Lower leg skin (tissue), 4 donors: ENCODE results near the gene FLAD1. TPM values are rescaled to one million over a fixed set of nuclear protein-coding genes. Genes with fewer than 3 reads are reported as not detected.
A peak's percentile ranks its signal among the peaks of the same experiment; 100 is the strongest.

Experiments
- DNase-seq, 2 donors: peaks; one replicate each; pipeline ENCODE4 v3.0.0-alpha.2; 2019; ENCODE audit warnings: low spot score in 2 of 2
- H3K4me3 ChIP-seq: fragments of 200-600 bp; sonication (generic); 2 replicates; pipeline ENCODE4 v1.5.1; 2017; ENCODE audit warnings: mild to moderate bottlenecking, low read depth; ENCODE audit not compliant: poor library complexity, severe bottlenecking
- POLR2A ChIP-seq, 2 donors: fragments of 450-650 bp; IDR thresholded peaks; one replicate each; pipeline ENCODE4 v1.6.1; 2016 to 2017; ENCODE audit warnings: antibody characterized with exemption in 2 of 2, mild to moderate bottlenecking in 1 of 2, moderate library complexity in 1 of 2
- WGBS, 2 donors: methylation state at CpG; one replicate each; pipeline ENCODE4 v1.1.5; 2018; 5-methylcytosine and 5-hydroxymethylcytosine counted together
- intact Hi-C: fragments of 100-400 bp; cut with DNase I; formaldehyde crosslinking; loops from one replicate; pipeline ENCODE4 v1.15.0; 2023; ENCODE audit warnings: low total_unique reads
- microRNA-seq, 2 donors: library from miRNA; unstranded; fragments of <30 nt; microRNA quantifications; one replicate each; pipeline ENCODE4, GENCODE V29; 2016; ENCODE audit warnings: borderline replicate concordance in 2 of 2, borderline number of aligned reads in 1 of 2
- total RNA-seq, 4 donors: library from RNA; depleted of rRNA; stranded (reverse); fragments of >200 nt; gene quantifications; one replicate each; pipeline ENCODE4 v1.1.0, GENCODE V29; 2016
- TF ChIP-seq, protein P1 (sequence below), 3 donors: fragments of 450-650 bp; IDR thresholded peaks; one replicate each; pipeline ENCODE4 v1.5.1; 2016; ENCODE audit warnings: antibody characterized with exemption in 3 of 3, mild to moderate bottlenecking in 3 of 3, moderate library complexity in 2 of 3

FLAD1 gene
- total RNA-seq, 4 donors from 2014 or later: 38.7 to 45.3 (median 41.6) TPM

DNA sequence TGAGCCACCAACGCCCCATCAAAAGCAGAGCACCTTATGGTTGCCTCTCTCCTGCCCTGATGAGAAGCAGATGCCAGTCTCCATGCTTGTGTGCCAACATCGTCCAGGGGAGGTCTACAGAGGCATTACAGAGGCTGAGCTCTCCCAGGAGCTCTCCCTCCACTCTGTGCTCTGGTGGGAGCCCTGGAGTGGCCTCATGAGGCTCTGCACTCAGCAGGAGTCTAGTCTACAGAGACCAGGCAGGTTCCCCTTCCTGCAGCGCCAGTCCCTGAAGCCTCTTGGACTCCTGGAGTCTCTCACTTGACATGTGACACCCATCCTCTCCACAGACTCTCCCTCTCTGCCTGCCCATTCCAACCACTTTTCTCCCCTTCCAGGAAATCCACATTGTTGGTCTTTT, 53.9 kb downstream of the FLAD1 start:
- no peak for DNase-seq
- intact Hi-C loops: no loop called here
- 76 to 86% methylated on average over 3 of the region's 3 CpGs for WGBS, 2 donors
- TF ChIP-seq, protein P1, sequence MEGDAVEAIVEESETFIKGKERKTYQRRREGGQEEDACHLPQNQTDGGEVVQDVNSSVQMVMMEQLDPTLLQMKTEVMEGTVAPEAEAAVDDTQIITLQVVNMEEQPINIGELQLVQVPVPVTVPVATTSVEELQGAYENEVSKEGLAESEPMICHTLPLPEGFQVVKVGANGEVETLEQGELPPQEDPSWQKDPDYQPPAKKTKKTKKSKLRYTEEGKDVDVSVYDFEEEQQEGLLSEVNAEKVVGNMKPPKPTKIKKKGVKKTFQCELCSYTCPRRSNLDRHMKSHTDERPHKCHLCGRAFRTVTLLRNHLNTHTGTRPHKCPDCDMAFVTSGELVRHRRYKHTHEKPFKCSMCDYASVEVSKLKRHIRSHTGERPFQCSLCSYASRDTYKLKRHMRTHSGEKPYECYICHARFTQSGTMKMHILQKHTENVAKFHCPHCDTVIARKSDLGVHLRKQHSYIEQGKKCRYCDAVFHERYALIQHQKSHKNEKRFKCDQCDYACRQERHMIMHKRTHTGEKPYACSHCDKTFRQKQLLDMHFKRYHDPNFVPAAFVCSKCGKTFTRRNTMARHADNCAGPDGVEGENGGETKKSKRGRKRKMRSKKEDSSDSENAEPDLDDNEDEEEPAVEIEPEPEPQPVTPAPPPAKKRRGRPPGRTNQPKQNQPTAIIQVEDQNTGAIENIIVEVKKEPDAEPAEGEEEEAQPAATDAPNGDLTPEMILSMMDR (IDR thresholded peaks at IDR 0.05): no peak
- TF ChIP-seq POLR2A (IDR thresholded peaks at IDR 0.05): no peak
- no peak overlapping the region for H3K4me3 ChIP-seq

- H3K4me3 ChIP-seq: no peak overlapping the region
- no peak for DNase-seq
- intact Hi-C loops: no loop called here
- 55 to 57% methylated on average over 6 of the region's 6 CpGs for WGBS, 2 donors
- no peak for TF ChIP-seq POLR2A (IDR thresholded peaks at IDR 0.05)
- TF ChIP-seq, protein P1 (IDR thresholded peaks at IDR 0.05): no peak
Measured at GRCh38 chr1:155037851-155038441, 54.8 kb downstream of the FLAD1 start.

- intact Hi-C loops: no loop called here
- no peak overlapping the region for H3K4me3 ChIP-seq
- TF ChIP-seq POLR2A (IDR thresholded peaks at IDR 0.05): no peak
- TF ChIP-seq, protein P1 (IDR thresholded peaks at IDR 0.05): no peak
- WGBS, 2 donors: 30 to 31% methylated on average over 8 of the region's 8 CpGs
- DNase-seq: peak in 1 of 2 donors; percentile 76
Measured at GRCh38 chr1:155038602-155039307, 55.6 kb downstream of the FLAD1 start.

DNA sequence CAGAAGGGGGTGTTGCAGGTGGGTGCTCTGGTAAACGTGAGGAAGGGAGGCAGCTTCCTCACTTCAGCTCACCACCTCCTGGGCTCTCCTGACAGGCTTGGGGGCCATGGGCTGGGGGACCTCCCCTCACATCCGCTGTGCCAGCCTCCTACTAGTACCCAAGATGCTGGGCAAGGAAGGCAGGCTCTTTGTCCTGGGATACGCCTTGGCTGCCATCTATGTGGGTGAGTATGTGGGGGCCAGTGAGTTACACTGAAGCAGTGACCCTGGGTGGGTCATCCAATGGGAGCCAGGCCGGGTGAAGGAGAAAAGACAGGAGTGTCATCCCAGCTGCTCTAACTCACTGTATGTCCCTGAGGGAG, 56.1 kb downstream of the FLAD1 start:
- no peak for TF ChIP-seq POLR2A (IDR thresholded peaks at IDR 0.05)
- TF ChIP-seq, protein P1 (IDR thresholded peaks at IDR 0.05): no peak
- H3K4me3 ChIP-seq: no peak overlapping the region
- intact Hi-C loops: no loop called here
- WGBS, 2 donors: 70 to 73% methylated on average over 4 of the region's 4 CpGs
- no peak for DNase-seq

DNA sequence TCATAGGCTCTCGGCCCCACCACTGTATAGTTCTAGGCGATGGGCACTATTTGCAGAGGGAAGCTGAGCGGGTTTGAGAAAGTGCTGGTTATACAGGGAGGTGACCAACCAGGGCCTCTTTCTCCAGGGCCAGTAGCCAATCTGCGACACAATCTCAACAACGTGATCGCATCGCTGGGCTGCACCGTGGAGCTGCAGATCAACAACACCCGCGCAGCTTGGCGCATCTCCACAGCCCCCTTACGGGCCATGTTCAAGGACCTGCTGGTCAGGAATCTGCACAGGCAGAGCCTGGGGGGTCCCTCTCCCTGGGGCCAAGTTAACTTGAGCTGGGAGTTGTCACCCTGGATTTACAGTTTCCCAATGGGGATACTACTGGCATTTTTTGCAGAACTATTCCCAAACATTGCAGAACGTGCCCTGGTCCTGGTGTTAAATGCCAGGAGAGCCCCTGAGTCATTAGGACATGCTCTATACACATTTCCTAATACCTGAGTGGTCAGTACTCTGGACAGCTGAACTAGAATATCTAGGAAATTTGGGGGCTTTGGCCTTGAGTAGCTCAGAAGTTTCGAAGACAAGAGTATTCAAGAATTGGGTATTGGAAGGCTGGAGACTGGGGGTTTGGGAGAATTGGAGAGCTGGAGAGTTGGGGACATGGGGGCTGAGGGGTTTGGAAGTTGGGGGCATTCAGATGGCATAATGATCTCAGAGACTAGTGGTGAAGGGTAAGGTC, 57.4 kb downstream of the FLAD1 start:
- no peak for DNase-seq
- intact Hi-C loops: no loop called here
- no peak overlapping the region for H3K4me3 ChIP-seq
- TF ChIP-seq, protein P1 (IDR thresholded peaks at IDR 0.05): no peak
- TF ChIP-seq POLR2A (IDR thresholded peaks at IDR 0.05): no peak
- 89 to 90% methylated on average over 14 of the region's 14 CpGs for WGBS, 2 donors

Small RNAs within 50 kb of the gene (microRNA-seq; reads per million reads assigned to microRNA genes)
- gene MIR4258: 0 reads per million in 2 donors

Other genes with a start within 250 kb of the FLAD1 start
- gene KCNN3, start 113.1 kb upstream of the FLAD1 start, total RNA-seq: 1 to 10 TPM in 1 of 4 donors, under 1 TPM in 3; 0.13 to 2.1 (median 0.36) TPM
- 10 to 100 TPM; 20.6 to 37.0 (median 33.3) TPM for gene PMVK, start 46.6 kb upstream of the FLAD1 start, total RNA-seq
- gene PBXIP1, start 27.2 kb upstream of the FLAD1 start, total RNA-seq: 10 to 100 TPM; 52.1 to 84.1 (median 63.7) TPM
- 10 to 100 TPM; 31.9 to 38.0 (median 36.3) TPM for gene PYGO2, start 21.6 kb upstream of the FLAD1 start, total RNA-seq
- gene SHC1, start 12.6 kb upstream of the FLAD1 start, total RNA-seq: 10 to 100 TPM; 45.4 to 68.9 (median 66.4) TPM
- gene CKS1B, start 8.7 kb upstream of the FLAD1 start, total RNA-seq: 10 to 100 TPM; 40.0 to 58.7 (median 45.3) TPM
- 1 to 10 TPM in 1 of 4 donors, not detected in 3; 1.4 TPM for gene LENEP, start 10.2 kb downstream of the FLAD1 start, total RNA-seq
- gene ZBTB7B, start 19.5 kb downstream of the FLAD1 start, total RNA-seq: 100 to 1,000 TPM; 270 to 295 (median 286) TPM
- gene DCST2, start 50.4 kb downstream of the FLAD1 start, total RNA-seq: 10 to 100 TPM in 1 of 4 donors, 1 to 10 TPM in 3; 3.8 to 11.5 (median 6.3) TPM
- gene DCST1, start 50.5 kb downstream of the FLAD1 start, total RNA-seq: 1 to 10 TPM in 2 of 4 donors, under 1 TPM in 2; 0.38 to 3.6 (median 0.87) TPM
- gene ADAM15, start 68.0 kb downstream of the FLAD1 start, total RNA-seq: 100 to 1,000 TPM; 232 to 289 (median 279) TPM
- gene EFNA4, start 80.4 kb downstream of the FLAD1 start, total RNA-seq: 10 to 100 TPM; 29.5 to 66.6 (median 52.9) TPM
- gene EFNA3, start 95.5 kb downstream of the FLAD1 start, total RNA-seq: 100 to 1,000 TPM; 111 to 150 (median 129) TPM
- 100 to 1,000 TPM; 125 to 235 (median 185) TPM for gene EFNA1, start 144.5 kb downstream of the FLAD1 start, total RNA-seq
- 10 to 100 TPM; 33.3 to 59.4 (median 43.7) TPM for gene SLC50A1, start 152.5 kb downstream of the FLAD1 start, total RNA-seq
- gene DPM3, start 157.2 kb downstream of the FLAD1 start, total RNA-seq: 10 to 100 TPM; 19.2 to 74.7 (median 36.9) TPM
- gene KRTCAP2, start 190.0 kb downstream of the FLAD1 start, total RNA-seq: 100 to 1,000 TPM in 2 of 4 donors, 10 to 100 TPM in 2; 48.6 to 109 (median 97.6) TPM
- 1 to 10 TPM in 1 of 4 donors, under 1 TPM in 2, not detected in 1; 0.17 to 1.2 (median 0.62) TPM for gene TRIM46, start 190.5 kb downstream of the FLAD1 start, total RNA-seq
- gene THBS3, start 224.6 kb downstream of the FLAD1 start, total RNA-seq: 10 to 100 TPM; 15.6 to 26.6 (median 20.2) TPM
- gene MTX1, start 225.4 kb downstream of the FLAD1 start, total RNA-seq: 10 to 100 TPM; 20.5 to 54.8 (median 40.8) TPM